GM10847 (cell line): Measurements from ENCODE around the gene MYO1C.

Experiments used
- POLR2A ChIP-seq: IDR thresholded peaks from 2 replicates; pipeline ENCODE4 v1.6.1; 2011; ENCODE audit not compliant: insufficient read length; ENCODE audit errors: extremely low read depth

Gene MYO1C

GRCh38 chr17:1421470-1421869 is 71.0 kb downstream of the MYO1C start:
- TF ChIP-seq POLR2A = no peak

GRCh38 chr17:1420981-1421380 is 71.5 kb downstream of the MYO1C start:
- TF ChIP-seq POLR2A = no peak

GRCh38 chr17:1420163-1420562 is 72.3 kb downstream of the MYO1C start:
- no peak for TF ChIP-seq POLR2A

GRCh38 chr17:1416414-1416813 is 76.1 kb downstream of the MYO1C start:
- TF ChIP-seq POLR2A = no peak

- no peak for TF ChIP-seq POLR2A
Measured at GRCh38 chr17:1414634-1415033, 77.9 kb downstream of the MYO1C start.
